Natural killer cell (primary cell): ENCODE data around the gene PIAS4. TPM values are rescaled to one million over a fixed set of nuclear protein-coding genes. Genes with fewer than 3 reads are reported as not detected.
"Not testable (repeated sequence)": the region's sequence is repeated elsewhere in the genome, so short reads cannot be mapped to it uniquely, and the experiment has no call there.

Experiments
- ATAC-seq, 3 donors: fragments of 150-1000 bp in 2 of 3; fragments of 200-7000 bp in 1 of 3; cut with Tn5 transposase; 1 replicate in 1 of 3; 2 replicates in 2 of 3; pipeline ENCODE4 v1.10.0; 2021; ENCODE audit warnings: mild to moderate bottlenecking in 2 of 3, moderate library complexity in 2 of 3
- DNase-seq, 2 donors: peaks; one replicate each; pipeline versions ENCODE4 v3.0.0 to v3.0.0-alpha.2; 2013 to 2021; ENCODE audit warnings: mixed read lengths in 1 of 2
- H3K27ac ChIP-seq: one replicate; pipeline ENCODE4 v1.5.1; 2013; ENCODE audit warnings: mild to moderate bottlenecking, low read length
- H3K27me3 ChIP-seq: one replicate; pipeline ENCODE4 v1.6.1; 2013; ENCODE audit warnings: low read length; ENCODE audit not compliant: control insufficient read depth, insufficient read depth
- H3K36me3 ChIP-seq: one replicate; pipeline ENCODE4 v1.6.1; 2013; ENCODE audit warnings: low read length; ENCODE audit not compliant: control insufficient read depth, insufficient read depth
- H3K4me1 ChIP-seq: one replicate; pipeline ENCODE4 v1.6.1; 2013; ENCODE audit warnings: low read length; ENCODE audit not compliant: control insufficient read depth, insufficient read depth
- H3K4me3 ChIP-seq: one replicate; pipeline ENCODE4 v1.5.1; 2013; ENCODE audit warnings: low read length
- H3K9me3 ChIP-seq: one replicate; pipeline ENCODE4 v1.6.1; 2013; ENCODE audit warnings: low read length; ENCODE audit not compliant: control insufficient read depth, insufficient read depth
- H3K27ac Mint-ChIP-seq, 2 donors: one replicate each; pipeline ENCODE4 v1.8.0; 2022; ENCODE audit warnings: mild to moderate bottlenecking in 2 of 2, mixed read lengths in 2 of 2, moderate library complexity in 1 of 2
- H3K27me3 Mint-ChIP-seq, 2 donors: one replicate each; pipeline ENCODE4 v1.8.0; 2022; ENCODE audit warnings: low read depth in 2 of 2, mixed read lengths in 2 of 2
- H3K36me3 Mint-ChIP-seq: one replicate; pipeline ENCODE4 v1.8.0; 2022; ENCODE audit warnings: mixed read lengths
- H3K4me1 Mint-ChIP-seq, 2 donors: one replicate each; pipeline ENCODE4 v1.8.0; 2022; ENCODE audit warnings: mixed read lengths in 2 of 2
- H3K4me3 Mint-ChIP-seq: one replicate; pipeline ENCODE4 v1.8.0; 2022; ENCODE audit warnings: mild to moderate bottlenecking, moderate library complexity, mixed read lengths
- H3K9me3 Mint-ChIP-seq, 2 donors: one replicate each; pipeline ENCODE4 v1.8.0; 2022; ENCODE audit warnings: mixed read lengths in 2 of 2
- WGBS: methylation state at CpG from one replicate; pipeline ENCODE4 v1.1.7; 2013; ENCODE audit warnings: missing lambda C conversion rate; ENCODE audit not compliant: insufficient coverage; 5-methylcytosine and 5-hydroxymethylcytosine counted together
- intact Hi-C: fragments of 100-400 bp; cut with micrococcal nuclease; formaldehyde crosslinking; loops from one replicate; pipeline ENCODE4 v1.14.2; 2022
- total RNA-seq, 4 donors: library from RNA; stranded (reverse); fragments of 120-200 nt in 1 of 4; gene quantifications; one replicate each; pipeline versions ENCODE4 v1.2.3 to v1.2.4, GENCODE V29; 2013 to 2022
- TF ChIP-seq, protein P1 (sequence below): fragments of 200-600 bp; IDR thresholded peaks from one replicate; pipeline ENCODE4 v1.8.0; 2022; ENCODE audit warnings: antibody characterized with exemption

PIAS4 gene
- total RNA-seq, 3 donors from 2014 or later (not counting 1 experiment from before 2014, with no cell fraction given) = 25.4 to 39.4 (median 26.8) TPM

- Mint-ChIP-seq H3K27ac (peak overlapping the region; percentile 79 to 88), H3K27me3 (no peaks in the 10 kb centered on the region), H3K36me3 (no peaks in the 10 kb centered on the region), H3K4me3 (peak overlapping the region; percentile 92), H3K4me1 (peaks cover 13 to 35% of the 10 kb centered on the region in 2 donors), H3K9me3 (no peaks in the 10 kb centered on the region)
- no peaks in the 10 kb centered on the region for H3K27me3 ChIP-seq
- peaks cover 12% of the 10 kb centered on the region for H3K36me3 ChIP-seq
- H3K27ac ChIP-seq = no peak overlapping the region
- DNase-seq (peak in 1 of 2 donors; percentile 41), ATAC-seq (peak in 1 of 3 donors; percentile 3)
- peak overlapping the region; percentile 75 for H3K4me3 ChIP-seq
- under 1% methylated on average over 55 of the region's 55 CpGs for WGBS
- TF ChIP-seq, protein P1, sequence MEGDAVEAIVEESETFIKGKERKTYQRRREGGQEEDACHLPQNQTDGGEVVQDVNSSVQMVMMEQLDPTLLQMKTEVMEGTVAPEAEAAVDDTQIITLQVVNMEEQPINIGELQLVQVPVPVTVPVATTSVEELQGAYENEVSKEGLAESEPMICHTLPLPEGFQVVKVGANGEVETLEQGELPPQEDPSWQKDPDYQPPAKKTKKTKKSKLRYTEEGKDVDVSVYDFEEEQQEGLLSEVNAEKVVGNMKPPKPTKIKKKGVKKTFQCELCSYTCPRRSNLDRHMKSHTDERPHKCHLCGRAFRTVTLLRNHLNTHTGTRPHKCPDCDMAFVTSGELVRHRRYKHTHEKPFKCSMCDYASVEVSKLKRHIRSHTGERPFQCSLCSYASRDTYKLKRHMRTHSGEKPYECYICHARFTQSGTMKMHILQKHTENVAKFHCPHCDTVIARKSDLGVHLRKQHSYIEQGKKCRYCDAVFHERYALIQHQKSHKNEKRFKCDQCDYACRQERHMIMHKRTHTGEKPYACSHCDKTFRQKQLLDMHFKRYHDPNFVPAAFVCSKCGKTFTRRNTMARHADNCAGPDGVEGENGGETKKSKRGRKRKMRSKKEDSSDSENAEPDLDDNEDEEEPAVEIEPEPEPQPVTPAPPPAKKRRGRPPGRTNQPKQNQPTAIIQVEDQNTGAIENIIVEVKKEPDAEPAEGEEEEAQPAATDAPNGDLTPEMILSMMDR = no peak
- peaks cover 44% of the 10 kb centered on the region for H3K4me1 ChIP-seq
- no peaks in the 10 kb centered on the region for H3K9me3 ChIP-seq
- intact Hi-C loops = loop anchor here (2.0 kb wide), 1 partner anchor 17 kb away; no protein-coding TSS in a partner anchor
Measured at GRCh38 chr19:4007836-4008539, 452 bp downstream of the PIAS4 start.

DNA sequence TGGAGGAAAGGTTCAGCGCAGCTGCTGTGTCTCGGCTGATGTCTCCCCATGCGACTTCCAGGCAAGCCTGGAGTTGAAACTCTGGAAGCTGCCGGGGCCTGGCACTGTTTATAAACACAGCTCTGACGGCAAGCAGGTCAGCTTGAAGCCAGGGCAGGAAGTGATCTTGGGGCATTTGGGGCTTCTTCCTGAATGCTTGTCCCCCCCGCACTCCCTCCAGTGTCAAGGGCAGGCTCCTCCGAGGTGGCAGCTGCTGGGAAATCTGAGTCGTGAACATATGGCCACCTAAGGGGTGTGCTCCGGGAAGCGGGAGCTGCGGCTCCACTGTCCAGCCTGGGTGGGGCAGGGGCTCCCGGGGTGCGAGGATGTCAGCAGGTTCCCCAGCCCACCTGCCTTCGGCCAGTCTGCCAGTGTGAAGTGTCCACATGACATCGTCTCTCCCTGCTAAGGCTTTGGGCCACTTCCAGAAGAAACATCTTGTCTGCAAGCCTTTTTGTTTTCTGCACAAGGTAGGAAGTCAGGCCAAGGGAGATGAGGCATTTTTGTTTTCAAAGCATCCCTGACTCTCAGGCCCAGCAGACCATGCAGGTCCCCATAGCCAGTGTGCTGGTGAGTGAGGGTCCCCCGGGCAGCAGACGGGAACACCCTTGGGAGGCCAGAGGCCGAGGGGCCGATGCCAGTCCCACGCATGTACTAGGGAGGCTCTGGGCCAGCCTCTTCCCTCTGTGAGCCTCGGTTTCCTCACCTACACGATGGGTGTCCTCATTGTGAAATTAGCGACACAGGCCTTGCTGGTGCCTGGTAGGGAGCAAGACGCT, 2.7 kb downstream of the PIAS4 start:
- Histone ChIP-seq H3K27me3 (no peaks in the 10 kb centered on the region), H3K4me1 (peaks cover 59% of the 10 kb centered on the region), H3K4me3 (no peak overlapping the region), H3K27ac (no peak overlapping the region), H3K9me3 (no peaks in the 10 kb centered on the region), H3K36me3 (peaks cover 27% of the 10 kb centered on the region)
- no peaks in the 10 kb centered on the region for H3K27me3 Mint-ChIP-seq
- H3K9me3 Mint-ChIP-seq = no peaks in the 10 kb centered on the region
- no peak for ATAC-seq
- no peak for DNase-seq
- no peaks in the 10 kb centered on the region for H3K36me3 Mint-ChIP-seq
- H3K27ac Mint-ChIP-seq = peak overlapping the region in 1 of 2 donors; percentile 88
- intact Hi-C loops = no loop called here
- peaks cover 13 to 45% of the 10 kb centered on the region in 2 donors for H3K4me1 Mint-ChIP-seq
- H3K4me3 Mint-ChIP-seq = peak overlapping the region; percentile 28
- WGBS = 92% methylated on average over 24 of the region's 24 CpGs
- TF ChIP-seq, protein P1 = no peak

- Mint-ChIP-seq H3K9me3 (no peaks in the 10 kb centered on the region), H3K27me3 (no peaks in the 10 kb centered on the region), H3K36me3 (no peaks in the 10 kb centered on the region), H3K4me1 (peaks cover 13 to 48% of the 10 kb centered on the region in 2 donors), H3K27ac (peak overlapping the region in 1 of 2 donors; percentile 52), H3K4me3 (peak overlapping the region; percentile 28)
- intact Hi-C loops = no loop called here
- no peak overlapping the region for H3K4me3 ChIP-seq
- H3K9me3 ChIP-seq = no peaks in the 10 kb centered on the region
- H3K27ac ChIP-seq = no peak overlapping the region
- 98% methylated on average over 14 of the region's 14 CpGs for WGBS
- DNase-seq = no peak
- TF ChIP-seq, protein P1 = no peak
- peaks cover 29% of the 10 kb centered on the region for H3K36me3 ChIP-seq
- no peak for ATAC-seq
- H3K4me1 ChIP-seq = peaks cover 61% of the 10 kb centered on the region
- no peaks in the 10 kb centered on the region for H3K27me3 ChIP-seq
Measured at GRCh38 chr19:4010808-4011110, 3.2 kb downstream of the PIAS4 start.

GRCh38 chr19:4011430-4011829, 3.9 kb downstream of the PIAS4 start:
- H3K27me3 Mint-ChIP-seq, ATAC-seq, H3K4me3 ChIP-seq, H3K27ac ChIP-seq, H3K27me3 ChIP-seq, H3K9me3 Mint-ChIP-seq, H3K9me3 ChIP-seq, intact Hi-C loops, DNase-seq, H3K36me3 Mint-ChIP-seq: not testable (repeated sequence)
- 94% methylated on average over 6 of the region's 6 CpGs for WGBS
- H3K4me3 Mint-ChIP-seq = peak overlapping the region; percentile 71
- Histone ChIP-seq H3K4me1 (peaks cover 60% of the 10 kb centered on the region), H3K36me3 (peaks cover 29% of the 10 kb centered on the region)
- H3K27ac Mint-ChIP-seq = peak overlapping the region in 1 of 2 donors; percentile 52
- peaks cover 19 to 55% of the 10 kb centered on the region in 2 donors for H3K4me1 Mint-ChIP-seq
